ENCODE measurements around the gene CUL2.
"Not testable (repeated sequence)": the region's sequence is repeated elsewhere in the genome, so short reads cannot be mapped to it uniquely, and the experiment has no call there.

Gene CUL2

GRCh38 chr10:35090162-35090954, at the start of gene CUL2:
Gene CUL2 (minus strand): TSS chr10:35090341. CDS start chr10:35071317, 19,024 bp downstream.
- DNase-seq, result peak; percentile 76 to 96 (median 92)

- no peak for DNase-seq
These were observed 46.2 kb upstream of the CUL2 start for GRCh38 chr10:35136263-35136815.

- DNase-seq, result no peak
These were observed 45.7 kb upstream of the CUL2 start for GRCh38 chr10:35135861-35136260.

- DNase-seq, result no peak
These were observed 43.4 kb upstream of the CUL2 start for GRCh38 chr10:35133586-35133985.

- no peak for DNase-seq
These were observed 42.6 kb upstream of the CUL2 start for GRCh38 chr10:35132727-35133126.

- no peak for DNase-seq
These were observed 40.5 kb upstream of the CUL2 start for GRCh38 chr10:35130663-35131062.

GRCh38 chr10:35129185-35129674, 39.1 kb upstream of the CUL2 start:
- DNase-seq, result no peak

GRCh38 chr10:35127289-35127891, 37.2 kb upstream of the CUL2 start:
- DNase-seq, result peak in 11 of 14 donors; percentile 44 to 74 (median 61)

GRCh38 chr10:35126530-35127288, 36.6 kb upstream of the CUL2 start, which contains the start of gene CREM:
Gene CREM (plus strand): TSS chr10:35126846. CDS start chr10:35137836, 10,990 bp downstream.
- peak; percentile 86 to 98 (median 95) for DNase-seq

- DNase-seq, result peak in 1 of 14 donors; percentile 52
These were observed 36.0 kb upstream of the CUL2 start for GRCh38 chr10:35126062-35126529.

GRCh38 chr10:35124540-35124939, 34.4 kb upstream of the CUL2 start:
- no peak for DNase-seq

GRCh38 chr10:35119378-35119777, 29.2 kb upstream of the CUL2 start:
- DNase-seq, result no peak

GRCh38 chr10:35112571-35112970, 22.4 kb upstream of the CUL2 start:
- DNase-seq, result no peak

- no peak for DNase-seq
These were observed 13.7 kb upstream of the CUL2 start for GRCh38 chr10:35103882-35104281.

- DNase-seq, result no peak
These were observed 7.4 kb upstream of the CUL2 start for GRCh38 chr10:35097510-35097909.

- no peak for DNase-seq
These were observed 6.2 kb upstream of the CUL2 start for GRCh38 chr10:35096312-35096711.

- no peak for DNase-seq
These were observed 2.7 kb upstream of the CUL2 start for GRCh38 chr10:35092851-35093250.

GRCh38 chr10:35091994-35092790, 2.1 kb upstream of the CUL2 start:
- no peak for DNase-seq

- DNase-seq, result no peak
These were observed 455 bp downstream of the CUL2 start for GRCh38 chr10:35089611-35090161.

- no peak for DNase-seq
These were observed 6.9 kb downstream of the CUL2 start for GRCh38 chr10:35083242-35083641.

- not testable (repeated sequence) for DNase-seq
These were observed 9.9 kb downstream of the CUL2 start for GRCh38 chr10:35080261-35080660.
